C4-2B (cell line): ENCODE measurements around the gene ADAMTS18.

Experiments used
- CTCF ChIP-seq: fragments of 450-650 bp; conservative IDR thresholded peaks from 2 replicates; pipeline ENCODE4 v1.5.1; 2017; ENCODE audit warnings: mild to moderate bottlenecking
- ZFX ChIP-seq: fragments of 450-650 bp; IDR thresholded peaks from 2 replicates; pipeline ENCODE4 v1.6.1; 2017

GRCh38 chr16:77452243-77452642, 17.4 kb upstream of the ADAMTS18 start:
- TF ChIP-seq CTCF (no peak), ZFX (no peak)
